Pulmonary artery endothelial cell (primary cell): ENCODE measurements around the gene PRR9. TPM values are rescaled to one million over a fixed set of nuclear protein-coding genes. Genes with fewer than 3 reads are reported as not detected.

Experiments used
- DNase-seq: peaks from one replicate; pipeline ENCODE4 v3.0.0-alpha.2; 2011; ENCODE audit warnings: low read depth, low spot score
- total RNA-seq: library from RNA; depleted of rRNA; stranded (reverse); fragments of >200 nt; gene quantifications from 2 replicates; pipeline ENCODE4 v1.2.3, GENCODE V29; 2014

Gene PRR9
- total RNA-seq, 1 donor from 2014 or later, result not detected

- no peak for DNase-seq
Observed at GRCh38 chr1:153262462-153263157, 45.2 kb downstream of the PRR9 start.

GRCh38 chr1:153265457-153265856 is 48.1 kb downstream of the PRR9 start:
- DNase-seq, result no peak

Other genes with a start within 250 kb of the PRR9 start
- not detected in 2 replicates for gene SPRR4, start 246.9 kb upstream of the PRR9 start, total RNA-seq
- gene SPRR1A, start 233.5 kb upstream of the PRR9 start, total RNA-seq, result not detected in 2 replicates
- gene SPRR3, start 215.8 kb upstream of the PRR9 start, total RNA-seq, result not detected in 2 replicates
- gene SPRR1B, start 186.4 kb upstream of the PRR9 start, total RNA-seq, result not detected in 2 replicates
- gene SPRR2D, start 176.5 kb upstream of the PRR9 start, total RNA-seq, result not detected in 2 replicates
- not detected in 2 replicates for gene SPRR2A, start 160.1 kb upstream of the PRR9 start, total RNA-seq
- not detected in 2 replicates for gene SPRR2B, start 146.0 kb upstream of the PRR9 start, total RNA-seq
- not detected in 2 replicates for gene SPRR2E, start 123.1 kb upstream of the PRR9 start, total RNA-seq
- not detected in 2 replicates for gene SPRR2F, start 104.1 kb upstream of the PRR9 start, total RNA-seq
- not detected in 2 replicates for gene SPRR2G, start 66.7 kb upstream of the PRR9 start, total RNA-seq
- gene LELP1, start 14.2 kb upstream of the PRR9 start, total RNA-seq, result not detected in 2 replicates
- not detected in 2 replicates for gene LORICRIN, start 42.1 kb downstream of the PRR9 start, total RNA-seq
- not detected in 2 replicates for gene PGLYRP3, start 95.4 kb downstream of the PRR9 start, total RNA-seq
- not detected in 2 replicates for gene PGLYRP4, start 131.3 kb downstream of the PRR9 start, total RNA-seq
- 0.13 and 0.95 TPM in 2 replicates for gene S100A9, start 140.3 kb downstream of the PRR9 start, total RNA-seq
- gene S100A12, start 158.0 kb downstream of the PRR9 start, total RNA-seq, result not detected in 2 replicates
- not detected in 2 replicates for gene S100A8, start 173.5 kb downstream of the PRR9 start, total RNA-seq
- gene S100A7A, start 198.9 kb downstream of the PRR9 start, total RNA-seq, result not detected in 2 replicates
- not detected in 2 replicates for gene S100A7, start 243.1 kb downstream of the PRR9 start, total RNA-seq